Mesothelial cell of epicardium (in vitro differentiated cells): Measurements from ENCODE around the gene CCDC71L. TPM values are rescaled to one million over a fixed set of nuclear protein-coding genes. Genes with fewer than 3 reads are reported as not detected.

ENCODE experiments used
- DNase-seq, 2 experiments: peaks; one replicate each; pipeline ENCODE4 v3.0.0; 2021; ENCODE audit warnings: low spot score in 2 of 2; ENCODE audit not compliant: unreplicated experiment in 2 of 2
- H3K27ac Mint-ChIP-seq: 2 replicates; pipeline ENCODE4 v1.8.0; 2021; ENCODE audit warnings: mixed read lengths
- H3K27me3 Mint-ChIP-seq: 2 replicates; pipeline ENCODE4 v1.8.0; 2021; ENCODE audit warnings: low read depth, mixed read lengths
- H3K36me3 Mint-ChIP-seq: 2 replicates; pipeline ENCODE4 v1.8.0; 2021; ENCODE audit warnings: mixed read lengths
- H3K4me1 Mint-ChIP-seq: 2 replicates; pipeline ENCODE4 v1.8.0; 2021; ENCODE audit warnings: mixed read lengths
- H3K4me3 Mint-ChIP-seq: 2 replicates; pipeline ENCODE4 v1.8.0; 2021; ENCODE audit warnings: mild to moderate bottlenecking, moderate library complexity, mixed read lengths
- H3K9me3 Mint-ChIP-seq: 2 replicates; pipeline ENCODE4 v1.8.0; 2021; ENCODE audit warnings: mixed read lengths
- total RNA-seq: library from RNA; stranded (reverse); gene quantifications from 3 replicates; pipeline ENCODE4 v1.2.1, GENCODE V29; 2021
- TF ChIP-seq, protein P1 (sequence below): fragments of 200-600 bp; sonication (generic); IDR thresholded peaks from one replicate; pipeline ENCODE4 v1.5.0; 2021; ENCODE audit warnings: antibody characterized with exemption; ENCODE audit not compliant: unreplicated experiment

Gene CCDC71L
- total RNA-seq, 1 donor from 2014 or later: 22.5 TPM

DNA sequence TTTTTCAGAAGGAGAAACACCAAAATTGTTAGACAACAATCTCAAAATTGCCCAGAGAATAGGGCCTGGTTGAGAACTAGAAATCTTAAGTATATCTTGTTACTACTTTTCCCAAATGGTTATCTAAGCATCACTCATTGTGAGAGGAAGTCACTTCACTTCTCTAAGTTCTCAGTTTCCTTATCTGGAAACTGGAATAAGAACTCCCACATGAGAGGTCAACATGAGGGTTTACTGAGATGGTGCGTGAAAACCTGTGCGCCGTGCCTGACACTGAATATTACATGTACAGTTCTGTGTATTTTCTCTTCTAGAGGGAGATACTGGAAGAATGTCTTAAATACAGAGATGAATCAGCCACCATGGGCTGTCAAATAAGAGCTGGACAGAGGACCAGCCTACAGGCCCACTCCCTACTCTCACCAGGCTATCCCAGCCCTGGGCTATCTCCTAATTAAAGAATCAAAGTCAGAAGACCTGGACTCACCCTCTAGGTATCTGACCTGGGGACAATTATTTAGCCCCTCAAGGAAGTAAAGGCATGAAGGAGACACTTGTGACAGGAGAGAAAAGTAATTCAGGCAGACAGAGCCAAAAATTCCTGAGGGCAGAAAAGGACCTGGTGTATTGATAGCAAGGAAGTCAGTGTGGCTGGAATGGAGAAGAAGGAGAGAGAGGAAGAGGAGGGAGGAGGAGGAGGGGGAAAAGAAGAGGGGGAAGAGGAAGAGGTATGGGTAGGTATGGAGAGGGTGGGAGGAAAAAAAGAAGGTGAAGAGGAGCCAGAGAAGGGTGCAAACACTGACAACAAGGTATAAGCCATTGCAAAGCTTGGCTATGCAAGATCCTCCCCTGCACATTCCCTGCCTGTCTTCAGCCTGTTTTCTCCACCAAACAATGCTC lies 44.9 kb downstream of the CCDC71L start:
- no peak for DNase-seq
- Mint-ChIP-seq H3K9me3 (peaks cover 30% of the 10 kb centered on the region), H3K27ac (peak overlapping the region; percentile 82), H3K4me3 (no peak overlapping the region), H3K4me1 (peaks cover 49% of the 10 kb centered on the region), H3K27me3 (no peaks in the 10 kb centered on the region), H3K36me3 (peaks cover 2% of the 10 kb centered on the region)
- TF ChIP-seq, protein P1, sequence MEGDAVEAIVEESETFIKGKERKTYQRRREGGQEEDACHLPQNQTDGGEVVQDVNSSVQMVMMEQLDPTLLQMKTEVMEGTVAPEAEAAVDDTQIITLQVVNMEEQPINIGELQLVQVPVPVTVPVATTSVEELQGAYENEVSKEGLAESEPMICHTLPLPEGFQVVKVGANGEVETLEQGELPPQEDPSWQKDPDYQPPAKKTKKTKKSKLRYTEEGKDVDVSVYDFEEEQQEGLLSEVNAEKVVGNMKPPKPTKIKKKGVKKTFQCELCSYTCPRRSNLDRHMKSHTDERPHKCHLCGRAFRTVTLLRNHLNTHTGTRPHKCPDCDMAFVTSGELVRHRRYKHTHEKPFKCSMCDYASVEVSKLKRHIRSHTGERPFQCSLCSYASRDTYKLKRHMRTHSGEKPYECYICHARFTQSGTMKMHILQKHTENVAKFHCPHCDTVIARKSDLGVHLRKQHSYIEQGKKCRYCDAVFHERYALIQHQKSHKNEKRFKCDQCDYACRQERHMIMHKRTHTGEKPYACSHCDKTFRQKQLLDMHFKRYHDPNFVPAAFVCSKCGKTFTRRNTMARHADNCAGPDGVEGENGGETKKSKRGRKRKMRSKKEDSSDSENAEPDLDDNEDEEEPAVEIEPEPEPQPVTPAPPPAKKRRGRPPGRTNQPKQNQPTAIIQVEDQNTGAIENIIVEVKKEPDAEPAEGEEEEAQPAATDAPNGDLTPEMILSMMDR: no peak

- H3K9me3 Mint-ChIP-seq: peaks cover 21% of the 10 kb centered on the region
- DNase-seq: no peak
- no peak overlapping the region for H3K4me3 Mint-ChIP-seq
These were observed 46.2 kb downstream of the CCDC71L start for GRCh38 chr7:106614751-106615150.

GRCh38 chr7:106613848-106614560 lies 47.0 kb downstream of the CCDC71L start:
- Mint-ChIP-seq H3K4me1 (peaks cover 60% of the 10 kb centered on the region), H3K4me3 (no peak overlapping the region), H3K9me3 (peaks cover 16% of the 10 kb centered on the region), H3K27me3 (no peaks in the 10 kb centered on the region), H3K27ac (peak overlapping the region; percentile 54), H3K36me3 (peaks cover 1% of the 10 kb centered on the region)
- TF ChIP-seq, protein P1: no peak
- DNase-seq: no peak

More at GRCh38 chr7:106614751-106615150, 46.2 kb downstream of the CCDC71L start:
- peaks cover 2% of the 10 kb centered on the region for H3K36me3 Mint-ChIP-seq
- no peak overlapping the region for H3K27ac Mint-ChIP-seq
- H3K27me3 Mint-ChIP-seq: no peaks in the 10 kb centered on the region
- TF ChIP-seq, protein P1: no peak
- H3K4me1 Mint-ChIP-seq: peaks cover 58% of the 10 kb centered on the region

DNA sequence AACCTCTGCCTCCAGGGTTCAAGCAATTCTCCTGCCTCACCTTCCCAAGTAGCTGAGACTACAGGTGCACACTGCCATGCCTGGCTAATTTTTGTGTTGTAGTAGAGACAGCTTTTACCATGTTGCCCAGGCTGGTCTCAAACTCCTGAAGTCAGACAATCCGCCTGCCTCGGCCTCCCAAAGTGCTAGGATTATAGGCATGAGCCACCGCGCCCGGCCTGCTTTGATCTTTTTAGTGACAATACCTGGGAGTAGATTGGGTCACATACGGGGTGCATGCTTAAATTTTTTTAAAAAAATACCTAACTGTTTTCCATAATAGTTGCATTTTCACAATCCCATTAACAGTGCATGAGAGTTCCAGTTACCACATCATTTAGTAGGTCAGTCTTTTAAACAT lies 47.7 kb downstream of the CCDC71L start:
- peaks cover 14% of the 10 kb centered on the region for H3K9me3 Mint-ChIP-seq

DNA sequence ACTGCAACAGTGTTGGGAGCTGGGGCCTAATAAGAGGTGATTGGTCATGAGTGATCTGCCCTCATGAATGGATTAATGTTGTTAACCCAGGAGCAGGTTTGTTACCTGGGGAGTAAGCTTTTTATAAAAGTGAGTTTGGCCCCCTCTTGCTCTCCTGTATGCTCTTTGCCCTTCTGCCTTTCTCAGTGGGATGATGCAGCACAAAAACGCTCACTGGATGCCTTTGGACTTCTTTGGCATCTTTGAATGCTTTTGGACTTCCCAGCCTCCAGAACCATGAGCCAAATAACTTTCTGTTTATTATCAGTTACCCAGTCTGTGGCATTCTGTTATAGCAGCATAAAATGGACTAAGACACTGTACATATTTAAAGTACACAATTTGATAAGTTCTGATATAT lies 48.5 kb downstream of the CCDC71L start:
- Mint-ChIP-seq H3K4me1 (peaks cover 52% of the 10 kb centered on the region), H3K27me3 (no peaks in the 10 kb centered on the region), H3K27ac (no peak overlapping the region), H3K36me3 (no peaks in the 10 kb centered on the region), H3K4me3 (no peak overlapping the region), H3K9me3 (peaks cover 14% of the 10 kb centered on the region)
- DNase-seq: no peak
- TF ChIP-seq, protein P1: no peak

More for the DNA sequence above, 47.7 kb downstream of the CCDC71L start:
- no peak for DNase-seq
- H3K4me1 Mint-ChIP-seq: peaks cover 60% of the 10 kb centered on the region
- H3K4me3 Mint-ChIP-seq: no peak overlapping the region
- H3K27ac Mint-ChIP-seq: peak overlapping the region; percentile 54
- TF ChIP-seq, protein P1: no peak
- no peaks in the 10 kb centered on the region for H3K36me3 Mint-ChIP-seq
- no peaks in the 10 kb centered on the region for H3K27me3 Mint-ChIP-seq
